NCI-H187 (cell line): Measurements from ENCODE around the gene AHCY.
"Not testable (repeated sequence)": the region's sequence is repeated elsewhere in the genome, so short reads cannot be mapped to it uniquely, and the experiment has no call there.

Source experiments
- DNase-seq, 2 experiments: peaks; one replicate each; lab custom pipeline; 2025; lab: John Stamatoyannopoulos, UW

Gene AHCY

DNA sequence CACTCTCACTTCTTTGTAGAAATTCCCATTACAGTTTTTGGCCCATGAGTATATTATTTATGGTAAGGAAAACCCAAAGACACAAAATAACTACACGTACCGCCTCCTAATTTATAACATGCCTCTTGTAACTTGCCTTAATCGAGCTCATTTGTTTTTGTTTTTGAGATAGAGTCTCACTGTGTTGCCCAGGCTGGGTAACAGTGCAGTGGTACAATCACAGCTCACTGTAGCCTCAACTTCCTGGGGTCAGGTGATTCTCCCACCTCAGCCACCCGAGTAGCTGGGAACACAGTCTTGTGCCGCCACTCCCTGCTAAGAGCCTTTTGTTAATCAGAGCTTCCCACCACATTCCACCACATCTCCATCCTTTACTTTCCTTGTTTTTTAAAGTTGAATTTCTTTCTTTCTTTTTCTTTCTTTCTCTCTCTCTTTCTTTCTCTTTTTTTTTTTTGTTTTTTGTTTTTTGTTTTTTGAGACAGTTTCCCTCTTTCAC, 46.5 kb downstream of the AHCY start:
- no peak for DNase-seq

GRCh38 chr20:34254979-34255378, 48.2 kb downstream of the AHCY start:
- DNase-seq: no peak

DNA sequence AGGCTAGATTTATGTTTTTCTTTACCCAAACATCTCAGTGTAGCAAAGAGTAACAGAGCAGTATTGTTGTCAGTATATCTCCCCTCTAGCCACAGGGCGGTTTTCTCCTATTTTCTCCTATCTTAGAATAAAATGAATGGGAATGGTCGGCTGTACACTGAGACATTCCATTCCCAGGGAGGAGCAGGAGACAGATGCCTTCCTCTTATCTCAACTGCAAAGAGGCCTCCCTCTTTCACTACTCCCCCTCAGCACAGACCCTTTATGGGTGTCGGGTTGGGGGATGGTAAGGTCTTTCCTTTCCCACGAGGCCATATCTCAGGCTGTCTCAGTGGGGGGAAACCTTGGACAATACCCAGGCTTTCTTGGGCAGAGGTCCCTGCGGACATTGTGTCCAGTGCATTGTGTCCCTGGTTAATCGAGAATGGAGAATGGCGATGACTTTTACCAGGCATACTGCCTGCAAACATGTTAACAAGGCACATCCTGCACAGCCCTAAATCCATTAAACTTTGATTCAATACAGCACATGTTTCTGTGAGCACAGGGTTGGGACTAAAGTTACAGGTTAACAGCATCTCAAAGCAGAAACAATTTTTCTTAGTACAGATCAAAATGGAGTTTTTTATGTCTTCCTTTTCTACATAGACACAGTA, 50.6 kb downstream of the AHCY start:
- DNase-seq: not testable (repeated sequence)

DNA sequence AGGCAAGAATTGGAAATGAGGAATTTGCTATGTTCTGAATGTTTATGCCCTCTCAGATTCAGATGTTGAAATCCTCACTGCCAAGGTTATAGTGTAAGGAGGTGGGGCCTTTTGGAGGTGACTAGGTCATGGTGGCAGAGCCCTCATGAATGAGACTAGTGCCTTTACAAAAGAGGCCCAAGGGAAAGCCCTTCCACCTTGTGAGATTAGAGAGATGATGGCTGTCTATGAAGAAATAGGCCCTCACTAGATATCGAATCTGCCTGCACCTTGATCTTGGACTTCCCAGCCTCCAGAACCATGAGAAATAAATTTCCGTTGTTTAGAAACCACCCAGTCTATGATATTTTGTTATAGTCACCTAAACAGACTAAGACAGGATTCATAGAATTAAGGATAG, 51.5 kb downstream of the AHCY start:
- DNase-seq: no peak

DNA sequence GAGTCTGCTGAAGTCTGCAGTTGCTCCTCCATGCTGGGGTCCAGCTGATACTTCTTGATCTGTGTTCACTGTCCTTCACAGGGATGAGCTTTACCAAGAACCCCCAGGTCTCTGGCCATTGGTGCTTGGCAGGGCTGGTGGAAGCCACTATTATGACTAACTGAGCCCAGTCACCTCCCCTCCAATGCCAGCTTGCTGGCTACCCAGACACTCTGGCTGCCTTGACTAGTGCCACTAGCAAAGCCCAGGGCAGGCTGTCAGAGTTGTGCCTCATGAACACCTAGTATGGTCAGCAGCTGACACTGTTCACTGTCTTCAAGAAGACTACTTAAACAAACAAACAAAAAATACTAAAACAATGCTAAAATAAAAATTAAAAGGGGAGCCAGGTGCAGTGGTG, 53.1 kb downstream of the AHCY start:
- DNase-seq: no peak

DNA sequence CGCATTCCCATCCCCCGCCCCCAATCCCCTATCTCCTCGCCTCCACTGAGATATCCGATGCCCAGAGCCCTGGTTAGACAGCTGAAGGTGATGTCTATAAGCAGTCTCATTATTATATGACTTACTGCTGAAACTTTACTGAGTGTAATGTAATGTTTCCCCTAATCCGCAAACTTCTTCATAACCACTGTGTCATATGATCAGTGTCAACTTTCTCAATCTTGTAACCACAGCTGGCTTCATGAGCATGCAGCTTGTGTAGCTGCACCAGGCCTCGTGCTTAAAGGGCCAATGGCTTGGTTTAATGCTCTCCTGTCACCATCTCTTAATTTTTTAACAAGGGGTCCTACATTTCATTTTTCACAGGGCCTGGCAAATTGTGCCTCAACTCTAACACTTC, 53.9 kb downstream of the AHCY start:
- DNase-seq: no peak

- DNase-seq: no peak
Observed at GRCh38 chr20:34246126-34246626, 57.0 kb downstream of the AHCY start.

- no peak for DNase-seq
Observed at GRCh38 chr20:34243377-34243776, 59.8 kb downstream of the AHCY start.

- no peak for DNase-seq
Observed at GRCh38 chr20:34242879-34243278, 60.3 kb downstream of the AHCY start.

DNA sequence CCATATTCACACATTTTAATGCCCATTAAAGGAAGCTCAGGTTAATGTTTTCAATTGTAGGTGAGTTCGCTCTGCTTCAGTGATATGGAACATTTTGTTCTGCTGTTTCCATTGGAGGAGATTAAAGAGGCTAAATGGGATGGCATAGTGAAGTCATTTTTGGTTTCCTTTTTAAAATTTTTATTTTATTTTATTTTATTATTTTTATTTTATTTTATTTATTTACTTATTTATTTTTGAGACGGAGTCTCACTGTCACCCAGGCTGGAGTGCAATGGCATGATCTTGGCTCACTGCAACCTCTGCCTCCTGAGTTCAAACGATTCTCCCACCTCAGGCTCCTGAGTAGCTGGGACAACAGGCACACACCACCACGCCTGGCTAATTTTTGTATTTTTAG, 61.1 kb downstream of the AHCY start:
- DNase-seq: not testable (repeated sequence)

DNA sequence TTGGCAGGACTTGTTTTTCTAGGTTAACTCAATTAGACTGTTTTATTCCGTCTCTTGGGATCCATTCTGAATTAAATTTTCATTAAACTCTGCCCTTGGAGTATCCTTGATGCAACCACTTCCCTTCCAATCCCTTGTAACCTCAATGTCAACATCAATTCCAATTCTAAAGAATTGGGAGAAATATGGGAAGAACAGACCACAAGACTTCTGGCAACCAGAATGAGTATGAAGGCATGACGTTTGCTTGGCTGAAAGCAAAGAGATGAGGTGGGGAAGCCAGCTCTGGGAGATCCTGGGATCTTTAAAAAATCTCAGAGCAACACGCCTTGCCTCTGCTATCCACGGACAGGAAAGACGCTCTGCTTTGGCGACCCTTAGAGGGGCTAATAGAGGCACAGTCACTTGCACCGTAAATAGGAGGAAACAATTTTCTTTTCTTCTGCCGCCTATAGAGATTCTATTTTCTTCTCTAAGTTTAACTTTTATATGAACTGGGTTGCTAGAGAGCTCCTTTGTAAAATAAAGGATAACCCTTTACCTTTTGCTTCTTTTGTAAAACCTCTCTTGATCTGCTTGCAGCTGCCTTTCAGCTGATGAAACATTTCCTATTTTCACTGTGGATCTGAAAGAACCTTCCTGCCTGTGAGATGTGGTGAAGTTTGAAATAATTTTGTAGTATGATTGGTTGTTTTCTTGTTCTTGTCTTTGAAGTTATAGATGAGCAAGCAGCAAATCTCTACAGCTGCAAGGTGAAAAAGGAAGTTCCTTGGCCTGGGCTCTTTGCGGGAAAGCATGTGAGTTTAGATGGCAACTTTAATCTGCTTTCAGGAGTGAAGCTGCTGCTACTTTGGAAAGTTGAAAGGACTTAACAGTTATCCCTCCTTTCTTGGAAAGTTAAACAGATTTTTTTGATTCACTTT, 62.2 kb downstream of the AHCY start, which contains the start of gene ASIP:
TSS of gene ASIP (plus strand) at position 731 of the 923 bp plus-strand sequence. CDS start 18,952 bp downstream, outside the sequence.
- DNase-seq: no peak

- no peak for DNase-seq
Observed at GRCh38 chr20:34240121-34240520, 63.0 kb downstream of the AHCY start.

DNA sequence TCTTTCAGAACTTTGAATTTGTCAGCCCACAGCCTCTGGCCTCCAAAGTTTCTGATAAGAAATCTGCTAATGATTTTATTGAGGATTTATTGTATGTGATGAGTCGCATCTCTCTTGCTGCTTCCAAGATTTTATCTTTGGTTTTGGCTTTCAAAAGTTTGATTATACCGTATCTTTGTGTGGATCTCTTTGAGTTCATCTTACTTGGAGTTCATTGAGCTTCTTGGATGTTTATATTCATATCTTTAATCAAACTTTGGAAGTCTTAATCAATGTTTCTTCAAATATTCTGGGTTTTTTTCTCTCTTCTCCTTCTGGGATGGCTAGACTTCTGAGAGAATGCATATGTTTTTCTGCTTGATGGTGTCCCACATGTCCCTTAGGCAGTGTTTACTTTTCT, 65.2 kb downstream of the AHCY start:
- DNase-seq: no peak

DNA sequence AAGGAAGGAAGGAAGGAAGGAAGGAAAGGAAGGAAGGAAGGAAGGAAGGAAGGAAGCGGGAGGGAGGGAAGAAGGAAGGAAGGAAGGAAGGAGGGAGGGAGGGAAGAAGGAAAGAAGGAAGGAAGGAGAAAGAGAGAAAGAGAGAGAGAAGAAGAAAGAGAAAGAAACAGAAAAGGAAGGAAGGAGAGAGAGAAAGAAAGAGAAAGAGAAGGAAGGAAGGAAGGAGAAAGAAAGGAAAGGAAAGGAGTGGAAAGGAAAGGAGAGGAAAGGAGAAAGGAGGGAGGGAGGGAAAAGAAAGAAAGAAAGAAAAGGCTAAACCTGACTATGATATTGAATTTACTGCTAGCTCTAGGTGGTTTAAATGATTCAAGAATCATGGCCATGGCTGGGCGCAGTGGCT, 67.3 kb downstream of the AHCY start:
- DNase-seq: no peak

- no peak for DNase-seq
Observed at GRCh38 chr20:34233687-34234086, 69.5 kb downstream of the AHCY start.

DNA sequence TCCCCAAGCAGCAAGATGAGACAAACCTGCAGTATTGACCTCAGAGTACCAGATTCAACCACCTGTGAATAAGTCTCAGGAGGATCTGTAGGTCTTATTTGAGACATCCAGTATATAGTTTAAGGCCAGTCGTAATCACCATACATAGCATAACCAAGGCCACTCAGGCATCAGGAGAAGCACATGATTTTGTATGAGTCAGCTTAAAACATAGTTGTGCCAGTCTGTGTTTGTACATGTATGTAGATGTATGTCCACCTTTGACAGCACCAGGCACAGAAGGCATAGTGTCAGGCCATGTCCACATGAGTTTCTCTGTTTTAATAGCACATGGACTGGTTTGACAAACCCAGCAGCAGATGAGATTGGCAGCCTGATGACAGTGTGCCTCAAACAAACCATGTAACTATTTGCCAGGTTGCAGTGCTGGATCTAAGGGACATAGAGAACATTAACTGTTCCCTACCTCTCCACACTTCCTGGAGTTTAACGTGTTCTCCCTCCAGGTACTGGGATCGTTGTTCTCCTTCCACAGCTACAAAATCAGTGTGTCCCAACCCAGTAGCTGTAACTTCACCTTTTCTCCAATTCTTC, 70.6 kb downstream of the AHCY start:
- no peak for DNase-seq

DNA sequence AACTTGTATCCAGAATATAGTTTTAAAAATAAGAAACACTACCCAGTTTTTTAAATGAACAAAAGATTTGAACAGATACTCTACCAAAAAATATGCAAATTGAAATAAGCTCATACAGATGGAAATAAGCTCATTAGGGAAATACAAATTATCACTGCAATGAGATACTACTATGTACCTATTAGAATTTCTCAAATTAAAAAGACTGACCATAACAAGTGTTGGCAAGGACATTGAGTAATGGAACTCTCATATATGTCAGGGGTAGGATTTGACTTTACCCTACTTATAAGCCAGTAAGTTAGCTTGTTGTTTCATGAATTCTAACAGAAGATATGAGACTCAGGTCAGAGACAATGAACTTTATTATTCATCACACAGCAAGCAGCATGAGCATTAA, 71.5 kb downstream of the AHCY start:
- DNase-seq: no peak
